HG03095 (cell line): Measurements from ENCODE around the gene ANKRD12.
"Not testable (repeated sequence)": the region's sequence is repeated elsewhere in the genome, so short reads cannot be mapped to it uniquely, and the experiment has no call there.

Experiments used
- ATAC-seq: cut with Tn5 transposase; IDR thresholded peaks from one replicate; pipeline ENCODE4 v1.9.1; 2021; ENCODE audit warnings: moderate library complexity; ENCODE audit not compliant: unreplicated experiment

ANKRD12 gene

DNA sequence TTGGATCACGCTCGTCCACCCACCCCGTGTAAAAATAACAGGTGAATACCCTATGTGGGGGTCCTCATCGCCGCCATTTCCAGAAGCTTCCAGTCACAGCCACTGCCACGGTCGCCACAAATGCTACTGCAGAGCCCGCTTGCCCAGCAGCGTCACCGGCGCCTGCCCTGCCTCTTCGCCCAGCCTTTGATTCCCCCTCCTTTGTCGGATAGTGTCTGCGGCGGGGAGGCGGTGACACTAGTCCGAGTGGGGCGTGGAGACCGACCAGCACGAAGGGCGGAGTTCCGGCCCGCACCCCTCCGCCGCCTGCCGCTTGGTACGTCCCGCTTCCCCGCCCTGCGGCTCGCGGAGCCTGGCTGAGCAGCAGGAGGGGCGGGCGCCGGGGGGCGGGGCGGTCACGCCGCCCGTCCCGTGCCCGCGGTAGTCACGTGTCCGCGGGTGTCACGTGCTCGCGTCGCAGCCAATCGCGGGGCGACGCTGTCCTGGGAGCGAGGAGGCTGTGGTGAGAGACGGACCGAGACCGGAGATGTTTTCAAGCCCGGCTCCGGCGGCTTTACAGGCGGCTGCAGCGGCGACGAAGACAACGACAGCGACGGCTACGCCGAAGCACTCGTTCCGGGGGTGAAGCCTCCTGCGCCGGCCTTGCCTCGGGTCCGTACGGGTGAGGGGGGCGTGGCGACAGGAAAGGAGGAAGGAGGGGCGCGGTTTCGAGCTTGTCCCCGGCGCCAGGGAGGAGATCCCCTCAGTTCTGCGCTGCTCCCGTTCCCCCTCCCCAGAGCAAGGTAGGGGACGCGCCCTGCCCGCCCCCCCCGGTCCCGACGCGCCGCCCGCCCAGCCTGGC lies at the start of gene ANKRD12:
TSS of gene ANKRD12 (plus strand) at position 467 of the 841 bp plus-strand sequence. CDS start 45,652 bp downstream, outside the sequence.
- peak; percentile 58 for ATAC-seq

DNA sequence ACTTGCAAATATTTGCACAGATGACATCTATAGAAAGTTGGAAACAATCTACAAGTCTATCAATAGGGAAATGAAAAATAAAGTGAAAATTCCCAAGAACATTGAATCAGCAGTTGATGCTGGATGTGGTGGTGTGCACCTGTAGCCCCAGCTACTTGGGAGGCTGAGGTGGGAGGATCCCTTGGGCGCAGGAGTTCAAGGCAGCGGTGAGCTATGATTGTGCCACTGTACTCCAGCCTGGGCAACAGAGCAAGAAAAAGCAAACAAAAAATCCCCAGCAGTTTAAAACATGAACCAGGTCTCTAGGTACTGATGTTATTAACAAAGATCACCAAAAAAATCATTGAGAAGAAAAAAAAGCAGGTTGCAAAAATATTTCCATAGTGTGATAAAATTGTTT lies 49.4 kb upstream of the ANKRD12 start:
- ATAC-seq, result no peak

- ATAC-seq, result no peak
These were observed 48.3 kb upstream of the ANKRD12 start for GRCh38 chr18:9088252-9088651.

GRCh38 chr18:9088727-9089126 lies 47.9 kb upstream of the ANKRD12 start:
- ATAC-seq, result not testable (repeated sequence)

DNA sequence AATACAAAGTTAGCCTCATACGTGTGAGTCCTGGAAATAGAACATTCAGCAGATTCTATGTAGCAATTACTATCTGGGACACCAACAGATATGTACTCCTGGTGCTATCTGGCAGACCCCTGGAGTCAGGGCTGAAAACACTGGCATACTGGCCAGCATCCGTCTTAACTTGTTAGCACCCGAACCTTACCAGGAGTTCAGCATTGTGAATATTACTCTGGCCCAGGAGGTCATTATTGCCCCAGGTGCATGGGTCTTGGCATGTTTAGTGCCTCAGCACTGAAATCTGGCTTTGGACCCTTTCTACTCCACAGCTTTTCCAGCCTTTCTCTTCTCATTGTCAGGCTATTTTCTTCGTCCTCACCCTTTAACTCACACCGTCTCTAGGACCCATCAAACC lies 46.0 kb upstream of the ANKRD12 start:
- ATAC-seq, result no peak

- ATAC-seq, result no peak
These were observed 45.5 kb upstream of the ANKRD12 start for GRCh38 chr18:9091066-9091476.

DNA sequence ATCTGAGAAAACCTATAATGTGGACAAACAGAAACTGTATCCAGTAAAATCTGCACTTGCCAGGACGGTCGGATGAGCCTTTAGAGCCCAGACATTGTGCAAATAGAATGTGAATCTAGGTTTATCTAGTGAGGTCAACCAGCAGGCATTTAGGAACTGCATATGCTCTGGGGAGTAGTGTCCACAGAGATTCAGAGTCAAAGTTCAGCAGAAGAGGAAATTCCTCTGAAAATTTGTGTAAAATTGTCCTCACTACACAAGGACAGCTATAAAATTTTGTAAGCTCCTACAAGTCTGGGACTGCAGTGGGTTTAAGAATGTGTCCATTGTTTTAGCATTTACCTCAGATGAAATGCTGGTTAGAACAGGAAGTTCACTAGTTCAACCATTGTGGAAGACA lies 43.9 kb upstream of the ANKRD12 start:
- ATAC-seq, result no peak

GRCh38 chr18:9093109-9093508 lies 43.5 kb upstream of the ANKRD12 start:
- not testable (repeated sequence) for ATAC-seq

DNA sequence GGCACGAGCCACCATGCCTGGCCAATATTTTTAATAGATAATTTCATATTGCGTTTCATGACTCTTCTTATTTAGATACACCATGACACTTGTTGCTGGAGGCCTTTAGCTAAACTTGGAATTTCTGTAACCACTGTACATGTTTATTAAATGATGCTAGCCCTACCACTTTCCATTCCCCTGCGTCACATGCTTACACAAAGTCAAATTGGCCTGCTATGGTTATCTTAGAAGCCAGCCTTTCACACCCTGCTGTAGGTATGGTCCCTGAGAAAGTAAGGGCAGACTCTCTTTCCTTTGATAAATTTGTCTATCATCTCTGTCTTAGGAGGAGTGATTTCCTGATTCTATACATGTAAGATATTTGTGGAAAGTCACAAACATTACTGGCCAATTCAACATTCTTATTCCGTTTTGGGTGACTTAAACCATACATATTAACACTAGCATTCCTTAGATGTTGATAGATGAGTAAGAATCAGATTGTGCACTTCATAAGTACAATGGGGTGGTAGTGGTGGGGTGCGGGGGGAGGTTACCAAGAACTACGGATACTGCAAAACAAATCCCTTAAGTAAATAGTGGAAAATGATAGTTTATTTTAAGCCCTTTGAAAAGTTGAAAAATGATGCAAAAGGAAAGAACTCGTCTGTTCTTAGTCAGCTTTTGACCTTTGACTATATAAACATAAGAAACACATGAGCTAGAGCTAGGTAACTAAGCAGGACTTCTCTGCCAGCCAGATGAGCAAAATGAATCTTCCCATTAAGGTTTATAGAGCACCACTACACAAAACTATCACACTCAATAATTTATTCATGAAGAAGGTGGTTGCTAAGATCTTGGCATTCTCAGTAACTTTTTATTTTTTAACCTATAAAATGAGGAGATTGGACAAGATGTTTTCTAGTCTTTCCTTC lies 42.0 kb upstream of the ANKRD12 start:
- ATAC-seq, result no peak

- ATAC-seq, result peak; percentile 81
These were observed 41.1 kb upstream of the ANKRD12 start for GRCh38 chr18:9095297-9096006.

- ATAC-seq, result no peak
These were observed 40.6 kb upstream of the ANKRD12 start for GRCh38 chr18:9096007-9096371.

- no peak for ATAC-seq
These were observed 39.9 kb upstream of the ANKRD12 start for GRCh38 chr18:9096685-9097084.

- ATAC-seq, result no peak
These were observed 39.2 kb upstream of the ANKRD12 start for GRCh38 chr18:9097349-9097748.

- ATAC-seq, result no peak
These were observed 35.8 kb upstream of the ANKRD12 start for GRCh38 chr18:9100796-9101195.

GRCh38 chr18:9101730-9102507 lies 34.7 kb upstream of the ANKRD12 start:
- no peak for ATAC-seq

GRCh38 chr18:9102508-9103375 lies 33.8 kb upstream of the ANKRD12 start, which contains the start of gene NDUFV2:
NDUFV2 (plus strand) TSS chr18:9102699; CDS start chr18:9102744, 45 bp downstream.
- ATAC-seq, result peak; percentile 86

DNA sequence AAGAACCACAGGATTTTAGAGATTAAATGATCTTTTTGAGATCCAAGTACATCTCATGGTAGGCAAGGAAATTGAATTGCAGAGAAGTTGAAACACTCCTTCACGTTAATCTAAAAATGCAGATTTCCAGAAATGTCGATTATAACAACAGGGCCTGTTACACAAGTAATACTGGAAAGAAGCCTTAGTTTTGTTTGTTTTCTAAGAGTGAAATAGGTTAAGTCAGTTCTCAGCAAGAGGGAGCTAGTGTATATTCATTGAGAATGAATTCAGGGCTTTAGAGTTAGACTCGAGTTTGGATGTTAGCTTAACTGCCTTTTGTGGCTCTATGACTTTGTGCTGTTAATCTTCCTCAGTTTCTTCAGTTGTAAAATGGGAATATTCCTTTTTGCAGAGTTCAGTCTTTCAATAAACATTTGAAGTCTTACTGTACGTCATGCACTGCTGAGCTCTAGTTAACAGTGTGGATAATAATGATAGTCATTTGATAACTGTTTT lies 33.2 kb upstream of the ANKRD12 start:
- no peak for ATAC-seq

GRCh38 chr18:9104244-9104901 lies 32.2 kb upstream of the ANKRD12 start:
- ATAC-seq, result no peak

- ATAC-seq, result no peak
These were observed 31.2 kb upstream of the ANKRD12 start for GRCh38 chr18:9105420-9105819.
